HG02884 (cell line): ENCODE measurements around the gene ENPP7.

ENCODE experiments used
- ATAC-seq: cut with Tn5 transposase; IDR thresholded peaks from one replicate; pipeline ENCODE4 v1.9.1; 2021; ENCODE audit warnings: mild to moderate bottlenecking, moderate library complexity; ENCODE audit not compliant: unreplicated experiment

ENPP7 gene

DNA sequence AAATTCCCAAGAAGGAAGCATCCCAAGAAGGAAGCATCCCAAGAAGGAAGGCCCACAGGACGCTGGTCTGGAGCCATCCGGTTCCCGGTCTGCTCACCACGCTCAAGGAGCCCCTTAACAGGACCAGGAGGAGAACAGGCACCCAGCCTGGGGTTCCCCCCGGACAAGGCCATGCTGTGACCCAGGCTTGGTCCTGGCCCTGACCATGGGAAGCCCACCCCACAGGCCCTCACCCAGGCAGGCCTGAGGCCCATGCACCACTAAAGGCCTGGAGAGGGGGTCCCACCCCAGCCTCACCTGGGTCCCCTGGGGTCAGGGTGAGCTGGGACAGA lies 340 bp upstream of the ENPP7 start:
- no peak for ATAC-seq

DNA sequence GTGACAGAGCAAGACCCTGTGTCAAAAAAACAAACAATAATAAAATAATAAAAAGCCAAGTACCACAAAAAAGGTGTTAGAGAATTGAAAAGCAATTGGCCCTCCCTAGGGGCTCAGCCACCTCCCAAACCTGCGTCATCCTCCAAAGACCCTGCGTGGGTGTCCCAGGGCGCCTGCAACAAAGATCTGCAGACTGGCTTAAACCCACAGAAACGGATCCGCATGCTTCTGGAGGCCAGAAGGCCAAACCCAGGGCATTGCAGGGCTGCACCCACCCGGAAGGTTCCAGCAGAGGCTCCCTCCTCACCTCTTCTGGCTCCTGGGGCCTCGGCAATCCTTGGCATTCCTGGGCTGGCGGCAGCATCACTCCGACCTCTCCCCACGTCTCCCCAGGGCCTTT lies 1.5 kb downstream of the ENPP7 start:
- no peak for ATAC-seq

DNA sequence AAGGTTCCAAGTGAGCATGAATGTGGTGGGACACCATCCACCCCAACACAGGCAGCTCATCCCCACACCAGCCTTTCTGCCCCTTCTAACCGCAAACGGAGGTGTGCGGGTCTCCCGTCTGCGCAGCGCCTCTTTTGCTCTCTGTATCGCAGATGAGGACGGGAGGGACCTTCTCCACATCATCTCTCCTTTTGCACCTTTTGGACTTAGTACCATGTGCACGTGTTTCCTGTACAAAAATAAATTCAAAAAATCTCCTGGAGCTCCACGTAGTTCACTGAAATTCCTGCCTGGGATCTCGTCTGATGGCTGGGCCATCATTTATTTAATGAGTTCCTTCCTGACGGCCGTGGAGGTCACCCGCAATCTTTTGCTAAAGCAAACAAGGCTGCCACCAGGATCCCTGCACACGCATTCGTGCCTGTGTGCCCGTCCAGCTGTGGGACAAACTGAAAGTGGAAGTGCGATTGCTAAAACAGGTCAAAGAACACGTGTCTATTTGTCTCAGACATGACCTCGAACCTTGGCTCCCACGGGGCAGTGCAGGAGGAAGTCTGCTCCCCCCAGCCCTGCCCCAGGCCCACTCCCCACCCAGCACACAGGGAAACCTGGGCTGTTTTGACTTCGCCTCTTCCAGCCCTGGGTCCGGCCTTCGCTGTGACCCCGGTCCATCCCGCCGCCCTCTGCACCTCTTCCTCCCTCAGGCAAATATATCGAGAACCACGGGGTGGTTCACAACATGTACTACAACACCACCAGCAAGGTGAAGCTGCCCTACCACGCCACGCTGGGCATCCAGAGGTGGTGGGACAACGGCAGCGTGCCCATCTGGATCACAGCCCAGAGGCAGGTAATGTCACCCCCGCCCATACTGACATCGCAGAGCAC lies 2.3 kb downstream of the ENPP7 start:
- no peak for ATAC-seq

DNA sequence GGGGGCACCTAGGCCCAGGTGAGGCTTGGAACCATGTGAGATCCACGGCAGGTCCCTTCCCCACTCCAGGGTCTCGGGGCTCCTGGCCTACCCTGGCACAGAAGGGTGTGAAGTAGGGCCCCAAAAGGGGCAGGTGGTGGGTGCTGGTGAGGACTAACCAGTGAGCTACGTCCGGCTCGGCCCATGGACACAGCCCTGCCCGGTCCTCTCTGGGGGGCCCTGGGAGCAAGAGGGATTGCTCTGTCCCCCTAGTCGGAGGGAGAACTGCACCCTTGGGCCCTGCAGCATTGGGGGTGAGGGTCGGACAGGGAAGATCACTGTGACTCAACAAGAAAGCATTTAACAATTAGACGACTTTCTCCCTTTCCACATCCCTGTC lies 2.9 kb downstream of the ENPP7 start:
- no peak for ATAC-seq

DNA sequence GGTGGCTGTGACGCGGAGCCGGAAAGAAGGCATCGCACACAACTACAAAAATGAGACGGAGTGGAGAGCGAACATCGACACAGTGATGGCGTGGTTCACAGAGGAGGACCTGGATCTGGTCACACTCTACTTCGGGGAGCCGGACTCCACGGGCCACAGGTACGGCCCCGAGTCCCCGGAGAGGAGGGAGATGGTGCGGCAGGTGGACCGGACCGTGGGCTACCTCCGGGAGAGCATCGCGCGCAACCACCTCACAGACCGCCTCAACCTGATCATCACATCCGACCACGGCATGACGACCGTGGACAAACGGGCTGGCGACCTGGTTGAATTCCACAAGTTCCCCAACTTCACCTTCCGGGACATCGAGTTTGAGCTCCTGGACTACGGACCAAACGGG lies 4.4 kb downstream of the ENPP7 start:
- no peak for ATAC-seq

DNA sequence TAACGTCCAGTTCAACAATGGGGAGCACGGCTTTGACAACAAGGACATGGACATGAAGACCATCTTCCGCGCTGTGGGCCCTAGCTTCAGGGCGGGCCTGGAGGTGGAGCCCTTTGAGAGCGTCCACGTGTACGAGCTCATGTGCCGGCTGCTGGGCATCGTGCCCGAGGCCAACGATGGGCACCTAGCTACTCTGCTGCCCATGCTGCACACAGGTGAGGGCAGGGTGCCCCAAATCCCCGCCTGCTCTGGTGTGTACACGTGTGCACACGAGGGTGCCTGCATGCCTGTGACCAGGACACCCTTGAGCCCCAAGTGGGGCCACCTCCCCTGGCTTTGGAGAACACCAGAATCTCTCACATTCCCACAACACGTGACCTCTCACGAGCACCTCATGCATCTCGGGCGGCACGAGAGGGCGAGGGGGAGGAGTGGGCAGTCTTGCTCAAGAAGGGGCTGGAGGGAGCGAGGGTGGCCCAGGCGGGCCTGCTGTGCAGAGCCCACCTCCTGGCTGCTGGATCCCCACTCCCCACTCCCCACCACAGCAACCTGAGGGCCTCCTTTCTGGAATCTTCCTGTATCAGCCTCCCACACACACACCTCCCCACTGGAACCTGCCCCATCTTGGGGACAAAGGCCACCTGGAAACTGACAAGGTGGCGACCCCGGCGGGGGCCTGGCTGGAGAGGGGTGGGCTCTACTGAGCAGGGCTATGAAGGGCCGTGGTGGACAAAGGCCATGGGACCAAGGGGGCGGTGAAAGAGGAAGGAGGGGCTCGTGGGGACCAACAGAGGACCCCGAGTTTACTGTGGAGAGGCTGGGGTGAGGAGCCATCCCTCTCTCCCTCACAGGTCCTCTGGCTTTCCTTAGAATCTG lies 6.5 kb downstream of the ENPP7 start:
- no peak for ATAC-seq

DNA sequence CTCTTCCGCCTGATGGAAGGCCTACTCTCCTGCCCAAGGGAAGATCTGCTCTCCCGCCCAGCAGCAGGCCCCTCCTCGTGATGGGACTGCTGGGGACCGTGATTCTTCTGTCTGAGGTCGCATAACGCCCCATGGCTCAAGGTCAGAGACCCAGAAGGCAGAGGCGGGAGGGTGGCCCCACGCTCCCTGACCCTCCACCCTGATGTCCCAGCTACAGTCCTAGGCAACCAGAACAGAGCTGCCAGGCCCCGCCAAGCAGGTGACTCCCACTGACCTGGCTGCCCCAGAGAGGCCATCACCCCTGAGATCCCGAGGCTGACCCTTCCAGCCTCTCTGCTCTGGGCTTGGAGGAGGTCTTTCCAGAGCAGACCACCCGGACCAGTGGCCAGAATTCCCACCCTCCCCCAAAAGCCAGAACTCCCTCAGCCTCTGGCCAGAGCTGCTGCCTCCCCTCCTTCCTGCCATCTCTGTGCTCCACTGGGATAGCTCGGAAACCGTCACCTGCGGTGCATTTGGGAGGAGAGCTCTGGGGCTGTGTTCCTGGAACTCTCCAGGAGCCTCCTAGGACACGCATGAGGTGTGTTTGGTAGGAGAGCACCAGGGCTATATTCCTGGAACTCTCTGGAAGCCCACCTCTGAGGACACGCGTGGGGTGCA lies 7.3 kb downstream of the ENPP7 start:
- no peak for ATAC-seq

DNA sequence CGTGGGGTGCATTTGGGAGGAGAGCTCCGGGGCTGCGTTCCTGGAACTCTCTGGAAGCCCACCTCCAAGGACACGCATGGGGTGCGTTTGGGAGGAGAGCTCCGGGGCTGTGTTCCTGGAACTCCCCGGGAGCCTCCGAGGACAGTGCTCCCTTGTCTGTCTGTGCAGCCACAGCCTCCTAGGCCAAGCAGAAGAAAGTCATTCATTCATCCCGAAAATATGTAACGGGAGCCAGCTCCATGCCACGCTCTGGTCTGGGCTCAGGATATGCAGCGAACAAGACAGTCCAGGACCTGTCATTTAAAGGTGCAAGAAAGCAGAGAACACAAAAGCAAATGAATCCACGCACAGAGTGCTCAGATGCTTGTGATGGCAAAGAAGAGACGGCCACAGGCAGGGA lies 7.9 kb downstream of the ENPP7 start:
- ATAC-seq, result no peak

DNA sequence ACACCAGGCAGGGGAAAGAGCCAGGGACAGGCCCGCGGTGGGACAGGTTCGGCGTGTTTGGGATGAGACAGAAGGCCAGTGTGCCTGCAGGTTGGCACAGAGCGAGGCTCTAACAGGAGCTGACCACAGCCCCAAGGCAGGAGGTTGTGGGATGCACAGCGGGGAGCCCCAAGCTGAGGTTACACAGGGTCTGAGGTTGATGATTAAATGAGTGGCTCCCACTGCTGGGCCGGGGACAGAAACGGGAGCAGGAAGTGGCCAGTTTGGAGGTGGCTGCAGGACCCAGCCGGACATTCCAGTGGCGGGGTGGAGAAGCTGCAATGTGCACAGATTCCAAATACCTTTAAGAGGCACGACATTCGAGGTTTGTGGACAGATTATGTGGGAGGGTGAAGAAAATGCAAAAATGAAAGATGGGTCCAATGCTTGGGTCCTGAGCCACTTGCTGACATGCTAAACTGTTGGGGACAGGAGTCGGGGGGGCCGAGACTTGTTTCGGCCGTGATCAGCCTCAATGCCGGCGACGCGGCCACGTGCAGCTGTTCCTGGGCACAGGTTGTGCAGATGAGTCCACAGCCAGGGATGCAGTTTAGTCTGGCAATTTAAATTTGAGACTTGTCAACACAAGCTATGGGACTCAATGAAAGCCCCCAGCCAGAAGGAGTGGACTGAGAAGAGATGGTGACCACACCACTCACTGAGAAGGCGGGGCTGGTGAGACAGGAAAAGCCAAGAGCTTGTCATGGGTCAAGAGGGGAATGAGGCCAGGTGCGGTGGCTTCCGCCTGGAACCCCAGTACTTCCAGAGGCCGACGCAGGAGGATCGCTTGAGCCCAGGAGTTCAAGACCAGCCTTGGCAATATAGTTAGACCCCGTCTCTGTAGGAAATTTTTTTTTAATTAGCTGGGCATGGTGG lies 8.7 kb downstream of the ENPP7 start:
- no peak for ATAC-seq

DNA sequence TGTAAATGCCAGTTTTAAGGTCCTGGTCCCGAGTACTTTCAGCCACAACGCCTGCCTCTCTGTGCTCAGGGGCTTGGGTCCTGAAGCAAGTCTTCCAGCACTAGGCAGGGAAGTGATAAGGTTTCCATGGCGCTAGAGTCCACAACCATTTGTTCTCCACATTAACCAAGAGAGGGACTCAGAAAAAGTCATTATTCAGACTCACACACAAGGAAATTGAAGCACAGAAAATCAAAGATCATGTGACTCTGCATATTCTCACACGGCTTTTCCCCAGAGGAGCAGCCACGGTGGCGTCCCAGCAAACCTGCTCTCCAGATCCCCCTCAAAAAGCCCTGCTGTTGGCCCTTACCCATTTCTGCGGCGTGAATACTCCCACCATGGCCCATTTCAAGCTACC lies 9.7 kb downstream of the ENPP7 start:
- ATAC-seq, result no peak

DNA sequence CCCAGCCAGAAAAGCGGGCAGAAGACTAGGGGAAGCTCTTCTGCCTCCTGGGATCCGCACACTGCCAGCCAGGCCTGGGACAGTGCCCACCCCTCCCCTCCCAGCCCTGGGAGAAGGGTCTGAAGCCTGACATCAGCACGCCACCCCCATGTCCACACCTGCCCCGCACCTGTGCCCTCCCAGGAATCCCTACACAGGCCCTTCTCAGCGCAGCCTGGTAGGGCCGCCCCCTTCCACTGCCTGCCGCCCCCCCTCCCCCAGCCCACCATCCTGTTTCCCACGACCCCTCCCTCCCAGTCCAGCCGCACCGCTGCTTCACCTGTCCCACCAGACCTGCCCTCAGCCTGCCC lies 10.6 kb downstream of the ENPP7 start:
- no peak for ATAC-seq

DNA sequence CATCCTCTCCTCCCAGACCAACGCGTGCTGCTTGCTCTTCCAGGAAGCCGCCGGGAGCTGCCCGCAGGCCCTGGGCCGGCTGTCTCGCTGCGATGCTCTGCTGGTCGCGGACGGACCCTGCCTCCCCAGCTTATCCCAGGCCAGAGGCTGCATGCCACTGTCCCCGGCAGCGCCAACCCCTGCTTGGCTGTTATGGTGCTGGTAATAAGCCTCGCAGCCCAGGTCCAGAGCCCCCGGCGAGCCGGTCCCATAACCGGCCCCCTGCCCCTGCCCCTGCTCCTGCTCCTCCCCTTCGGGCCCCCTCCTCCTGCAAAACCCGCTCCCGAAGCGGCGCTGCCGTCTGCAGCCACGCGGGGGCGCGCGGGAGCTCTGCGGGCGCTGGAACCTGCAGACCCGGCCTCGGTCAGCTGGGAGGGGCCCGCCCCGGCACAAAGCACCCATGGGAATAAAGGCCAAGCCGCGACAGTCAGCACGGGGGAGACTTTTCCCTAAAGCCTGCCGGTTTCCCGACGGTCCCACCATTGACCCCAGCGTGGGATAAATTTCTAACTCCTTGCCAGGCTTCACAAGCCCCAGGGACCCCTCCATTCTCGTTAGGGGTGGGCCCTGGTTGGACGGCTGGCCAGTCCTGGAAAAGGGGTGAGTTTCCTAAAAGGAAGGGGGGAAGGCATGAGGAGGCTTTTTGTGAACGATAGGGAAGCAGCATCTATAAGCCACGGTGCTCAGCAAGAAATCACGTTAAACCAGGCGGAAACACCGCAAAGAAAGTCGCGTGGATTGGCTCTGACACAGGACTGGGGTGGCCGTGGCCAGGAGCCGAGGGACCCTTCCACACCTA lies 11.2 kb downstream of the ENPP7 start:
- ATAC-seq, result no peak

DNA sequence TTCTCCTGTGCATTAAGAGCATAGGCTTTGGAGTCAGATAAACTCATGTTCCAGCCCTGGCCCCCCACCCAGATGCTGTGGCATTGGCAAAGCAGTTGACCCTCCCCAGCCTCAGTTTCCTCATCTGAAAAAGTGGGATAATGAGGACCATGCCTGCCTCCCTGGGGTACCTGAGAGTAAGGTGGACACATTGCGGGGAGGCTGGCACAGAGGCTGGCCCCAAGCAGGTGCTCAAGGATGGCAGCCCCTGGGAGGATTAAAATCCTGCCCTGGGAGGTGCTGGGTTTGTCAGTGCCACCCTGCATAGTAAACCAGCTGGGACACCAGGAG lies 11.8 kb downstream of the ENPP7 start:
- ATAC-seq, result no peak

DNA sequence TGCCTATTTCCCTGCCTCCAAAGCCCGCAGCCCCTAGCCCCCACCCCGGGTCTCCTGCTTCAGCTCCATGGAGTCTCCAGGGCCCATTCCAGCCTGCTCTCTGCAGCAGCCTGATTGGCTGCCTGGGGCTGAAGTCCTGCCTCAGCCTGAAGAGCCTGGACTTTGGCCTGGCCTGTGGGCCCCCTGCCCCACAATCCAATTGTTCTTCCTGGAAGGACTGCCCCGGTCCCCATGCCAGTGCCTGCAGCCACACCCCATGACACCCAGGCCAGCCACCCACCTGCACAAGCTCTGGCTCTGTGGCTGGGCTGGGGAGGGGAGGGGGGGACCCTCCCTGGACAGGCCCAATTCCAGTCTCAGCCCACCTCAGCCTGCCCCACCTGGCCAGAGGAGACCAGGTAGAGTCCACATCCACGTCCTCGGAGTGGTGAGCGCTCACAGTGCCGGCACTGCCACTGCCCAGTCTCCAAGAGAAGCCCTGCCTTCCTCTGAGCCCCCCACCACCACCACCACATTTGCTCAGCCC lies 12.3 kb downstream of the ENPP7 start:
- ATAC-seq, result no peak

DNA sequence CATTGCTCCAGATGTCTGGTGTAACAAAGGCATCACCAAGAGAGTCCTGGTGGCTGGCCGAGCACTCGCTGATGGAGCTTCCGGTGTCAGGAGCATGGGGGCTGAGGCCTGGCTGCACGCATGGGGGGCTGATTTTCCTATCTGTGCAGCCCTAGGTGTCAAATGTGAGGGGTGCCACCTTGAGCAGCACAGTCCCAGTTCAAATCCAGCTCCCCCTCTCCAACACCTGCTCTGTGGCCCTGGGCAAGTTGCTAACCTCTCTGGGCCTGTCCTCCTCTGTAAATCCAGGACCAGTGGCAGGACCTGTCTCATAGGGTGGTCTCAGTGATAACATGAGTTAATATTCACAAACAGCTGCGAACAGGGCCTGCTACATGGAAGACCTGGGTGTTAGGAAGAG lies 12.9 kb downstream of the ENPP7 start:
- no peak for ATAC-seq

DNA sequence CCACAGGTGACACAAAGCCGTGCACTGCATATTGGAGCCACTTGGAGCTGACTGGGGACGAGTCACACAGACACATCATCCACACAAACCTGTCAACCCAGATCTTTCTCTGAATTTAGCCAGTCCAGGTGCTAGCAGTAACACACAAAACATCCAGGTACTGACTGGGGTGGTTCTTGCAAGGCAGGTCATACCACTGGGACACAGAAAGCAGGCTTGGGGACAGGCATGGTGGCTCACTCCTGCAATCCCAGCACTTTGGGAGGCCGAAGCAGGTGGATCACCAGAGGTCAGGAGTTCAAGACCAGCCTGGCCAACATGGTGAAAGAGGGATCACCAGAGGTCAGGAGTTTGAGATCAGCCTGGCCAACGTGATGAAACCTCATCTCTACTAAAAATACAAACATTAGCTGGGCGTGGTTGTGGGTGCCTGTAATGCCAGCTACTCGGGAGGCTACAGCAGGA lies 14.9 kb downstream of the ENPP7 start:
- ATAC-seq, result no peak

DNA sequence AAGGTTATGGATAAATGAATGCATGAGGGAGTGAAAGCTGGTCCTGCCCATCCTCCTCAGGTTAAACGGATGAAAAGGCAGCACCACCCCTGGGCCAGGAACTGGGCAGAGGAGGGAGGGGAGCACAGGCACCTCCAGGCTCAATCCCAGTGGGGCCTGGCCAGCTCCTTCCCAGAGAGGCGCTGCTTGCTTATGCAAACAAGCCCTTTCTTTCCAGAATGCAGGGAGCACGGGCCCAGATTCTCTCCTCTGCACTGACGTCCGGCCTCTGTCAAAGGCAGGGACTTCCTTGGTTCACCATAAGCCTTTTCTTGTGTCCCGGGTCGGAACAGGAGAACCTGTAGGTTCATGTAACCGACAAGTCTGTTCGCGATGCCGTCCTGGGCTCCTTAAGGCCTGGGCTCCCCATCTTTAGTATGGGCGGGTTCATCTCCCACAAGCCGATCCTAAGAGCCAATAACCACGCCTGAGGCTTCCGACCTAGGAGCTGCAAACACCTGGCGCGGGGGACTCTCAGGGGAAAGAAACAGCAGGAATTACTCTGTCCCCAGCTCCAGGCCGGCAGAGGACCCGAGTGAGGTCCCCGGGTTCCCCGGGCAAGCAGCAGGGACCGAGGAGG lies 16.3 kb downstream of the ENPP7 start:
- no peak for ATAC-seq

DNA sequence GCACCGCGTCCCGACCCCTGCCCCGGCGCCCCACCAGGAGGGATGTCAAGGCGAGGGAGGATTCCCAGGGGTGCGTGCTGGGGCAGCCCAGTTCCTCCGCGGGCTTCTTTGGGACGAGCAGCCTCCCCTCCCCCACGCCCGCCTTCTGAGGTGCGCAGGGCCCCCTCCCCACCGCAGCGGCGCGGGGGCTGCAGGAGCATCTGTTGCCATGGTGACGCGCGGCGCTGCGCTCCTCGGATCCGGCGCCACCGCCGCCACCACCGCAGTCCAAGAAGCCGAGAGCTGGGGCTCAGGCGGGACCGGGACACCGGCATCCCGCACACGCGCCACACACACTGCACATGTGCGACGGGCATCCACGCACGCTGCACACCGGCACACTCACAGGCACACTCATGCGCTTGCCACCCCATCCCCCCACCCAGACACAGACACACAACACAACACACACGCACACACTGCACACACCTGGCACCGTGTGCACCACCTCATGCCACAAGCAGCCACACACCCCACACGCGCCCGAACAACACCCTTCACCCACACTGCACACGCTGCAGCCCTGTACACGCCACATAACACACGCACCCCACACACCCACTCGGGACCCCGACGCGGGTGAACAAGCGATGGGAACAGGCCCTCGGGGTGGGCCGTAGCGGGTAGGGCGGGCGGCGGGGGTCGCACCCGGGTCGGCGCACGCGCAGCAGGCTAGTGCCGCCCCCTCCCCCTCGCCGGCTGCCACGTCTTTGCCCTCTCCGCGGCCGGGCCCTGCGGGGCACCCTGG lies 17.0 kb downstream of the ENPP7 start:
- no peak for ATAC-seq
